ENCODE measurements around the gene PRPH2.

Gene PRPH2

DNA sequence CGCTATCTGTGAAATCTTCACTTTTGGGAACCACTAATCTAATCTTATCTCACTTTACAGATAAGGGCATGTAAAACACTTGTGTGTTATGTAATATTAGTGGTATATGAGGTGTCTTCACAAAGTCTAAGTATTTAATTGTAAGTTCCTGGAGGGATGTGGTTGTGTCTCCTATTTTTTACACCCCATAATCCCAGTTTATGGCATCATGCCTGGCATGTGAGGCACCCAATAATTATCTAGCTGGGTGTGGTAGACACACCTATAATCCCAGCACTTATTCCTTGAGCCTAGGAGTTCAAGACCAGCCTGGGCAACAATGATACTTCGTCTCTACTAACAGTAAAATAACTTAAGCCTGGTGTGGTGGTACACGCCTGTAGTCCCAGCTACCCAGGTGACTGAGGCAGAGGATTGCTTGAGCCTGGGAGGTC lies 40.0 kb upstream of the PRPH2 start:
- TF ChIP-seq, protein P1, sequence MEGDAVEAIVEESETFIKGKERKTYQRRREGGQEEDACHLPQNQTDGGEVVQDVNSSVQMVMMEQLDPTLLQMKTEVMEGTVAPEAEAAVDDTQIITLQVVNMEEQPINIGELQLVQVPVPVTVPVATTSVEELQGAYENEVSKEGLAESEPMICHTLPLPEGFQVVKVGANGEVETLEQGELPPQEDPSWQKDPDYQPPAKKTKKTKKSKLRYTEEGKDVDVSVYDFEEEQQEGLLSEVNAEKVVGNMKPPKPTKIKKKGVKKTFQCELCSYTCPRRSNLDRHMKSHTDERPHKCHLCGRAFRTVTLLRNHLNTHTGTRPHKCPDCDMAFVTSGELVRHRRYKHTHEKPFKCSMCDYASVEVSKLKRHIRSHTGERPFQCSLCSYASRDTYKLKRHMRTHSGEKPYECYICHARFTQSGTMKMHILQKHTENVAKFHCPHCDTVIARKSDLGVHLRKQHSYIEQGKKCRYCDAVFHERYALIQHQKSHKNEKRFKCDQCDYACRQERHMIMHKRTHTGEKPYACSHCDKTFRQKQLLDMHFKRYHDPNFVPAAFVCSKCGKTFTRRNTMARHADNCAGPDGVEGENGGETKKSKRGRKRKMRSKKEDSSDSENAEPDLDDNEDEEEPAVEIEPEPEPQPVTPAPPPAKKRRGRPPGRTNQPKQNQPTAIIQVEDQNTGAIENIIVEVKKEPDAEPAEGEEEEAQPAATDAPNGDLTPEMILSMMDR (IDR thresholded peaks at IDR 0.05): no peak
- no peak for TF ChIP-seq ZFX (IDR thresholded peaks at IDR 0.05; ENCODE audit: borderline replicate concordance)
- no peak overlapping the region for H3K27ac ChIP-seq

DNA sequence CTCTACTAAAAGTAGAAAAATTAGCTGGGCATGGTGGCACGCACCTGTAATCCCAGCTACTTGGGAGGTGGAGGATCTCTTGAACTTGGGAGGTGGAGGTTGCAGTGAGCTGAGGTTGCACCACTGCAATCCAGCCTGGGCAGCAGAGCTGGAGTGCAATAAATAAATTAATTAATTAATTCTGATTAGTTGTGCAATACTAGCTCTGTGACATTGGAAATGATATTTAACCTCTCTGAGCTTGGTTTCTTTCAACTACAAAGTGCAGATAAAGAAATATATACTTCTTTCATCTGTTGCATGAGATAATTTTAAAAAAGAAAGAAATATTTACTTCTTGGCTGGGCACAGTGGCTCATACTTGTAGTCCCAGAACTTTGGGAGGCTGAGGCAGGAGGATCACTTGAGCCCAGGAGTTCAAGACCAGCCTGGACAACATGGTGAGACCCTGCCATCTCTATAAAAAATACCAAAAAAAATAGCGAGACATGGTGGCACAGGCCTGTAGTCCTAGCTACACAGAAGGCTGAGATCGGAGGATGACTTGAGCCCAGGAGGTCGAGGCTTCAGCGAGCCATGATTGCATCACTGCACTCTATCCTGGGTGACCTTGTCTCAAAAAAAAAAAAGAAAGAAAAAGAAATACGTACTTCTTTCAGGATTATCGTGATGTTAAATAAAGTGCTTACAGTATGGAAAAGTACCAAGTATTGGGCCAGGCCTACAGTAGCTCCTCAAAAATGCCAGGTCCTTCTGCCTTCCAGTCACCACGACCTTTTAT lies 39.1 kb upstream of the PRPH2 start:
- no peak overlapping the region for H3K27ac ChIP-seq
- no peak for TF ChIP-seq ZFX (IDR thresholded peaks at IDR 0.05; ENCODE audit: borderline replicate concordance)
- TF ChIP-seq, protein P1 (IDR thresholded peaks at IDR 0.05): no peak

DNA sequence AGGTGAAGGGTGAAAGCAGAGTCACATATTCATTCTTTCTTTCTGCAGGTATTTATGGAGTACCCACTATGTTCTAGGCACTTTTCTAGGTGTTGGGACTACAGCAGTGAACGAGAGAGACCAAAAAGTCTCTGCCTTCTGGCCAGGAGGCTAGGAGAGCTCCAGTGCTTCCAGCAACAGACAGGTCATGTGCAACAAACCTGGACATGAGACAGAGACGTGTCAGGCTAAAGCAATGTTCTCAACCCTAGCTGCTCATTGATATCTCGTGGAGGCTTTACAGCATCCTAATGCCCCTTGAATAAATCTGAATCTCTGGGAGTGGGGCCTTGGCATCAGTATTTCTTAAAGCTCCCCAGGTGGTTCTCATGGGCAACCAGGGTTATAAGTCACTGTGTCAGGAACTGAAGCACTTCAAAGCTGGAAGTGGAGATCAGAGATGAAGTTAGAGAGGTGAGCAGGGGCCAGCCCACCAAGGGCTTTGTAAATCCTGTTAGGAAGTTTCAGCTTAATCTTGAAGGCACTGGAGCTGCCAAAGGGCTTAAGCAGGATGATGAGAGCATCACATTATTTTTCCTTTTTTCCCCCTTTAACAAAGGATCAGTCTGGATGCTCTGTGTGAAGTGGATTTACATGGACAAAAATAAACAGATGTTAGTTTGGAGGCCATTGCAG lies 36.5 kb upstream of the PRPH2 start:
- TF ChIP-seq, protein P1 (IDR thresholded peaks at IDR 0.05): no peak
- TF ChIP-seq ZFX (IDR thresholded peaks at IDR 0.05; ENCODE audit: borderline replicate concordance): no peak
- H3K27ac ChIP-seq: no peak overlapping the region

DNA sequence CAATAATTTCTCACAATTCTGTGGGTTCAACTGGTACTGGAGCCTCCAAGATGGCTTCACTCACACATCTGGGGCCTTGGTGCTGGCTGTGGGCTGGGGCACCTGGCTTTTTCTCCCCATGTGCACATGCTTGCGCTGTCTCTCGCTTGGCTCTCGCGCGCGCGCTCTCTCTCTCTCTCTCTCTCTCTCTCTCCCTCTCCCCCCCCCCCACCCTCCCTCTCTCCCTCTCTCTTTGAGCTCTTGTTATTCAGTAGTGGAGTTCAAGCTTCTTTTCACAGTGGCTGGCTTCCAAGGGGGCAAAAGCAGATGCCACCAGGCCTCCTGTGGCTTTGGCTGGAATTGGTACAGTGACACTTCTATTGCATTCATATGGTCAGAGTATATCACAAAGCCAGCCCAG lies 34.3 kb upstream of the PRPH2 start:
- H3K27ac ChIP-seq: no peak overlapping the region
- TF ChIP-seq, protein P1 (IDR thresholded peaks at IDR 0.05): no peak
- no peak for TF ChIP-seq ZFX (IDR thresholded peaks at IDR 0.05; ENCODE audit: borderline replicate concordance)

DNA sequence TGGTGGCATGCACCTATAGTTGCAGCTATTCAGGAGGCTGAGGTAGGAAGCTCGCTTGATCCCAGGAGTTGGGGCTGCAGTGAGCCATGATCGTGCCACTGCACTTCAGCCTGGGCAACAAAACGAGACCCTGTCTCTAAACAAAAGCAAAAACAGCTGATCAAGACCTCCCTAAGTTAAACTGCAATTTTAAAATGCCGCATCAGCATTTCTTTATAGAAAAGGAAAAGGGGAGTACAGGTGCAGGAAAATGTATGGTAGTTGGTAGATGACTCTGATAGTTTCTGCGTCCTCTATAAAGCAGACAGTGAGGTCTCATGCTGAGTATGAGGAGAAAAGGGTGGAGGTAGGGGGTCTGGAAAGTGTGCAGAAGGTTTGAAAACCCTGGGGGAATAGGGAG lies 32.4 kb upstream of the PRPH2 start:
- no peak overlapping the region for H3K27ac ChIP-seq
- TF ChIP-seq, protein P1 (IDR thresholded peaks at IDR 0.05): no peak
- no peak for TF ChIP-seq ZFX (IDR thresholded peaks at IDR 0.05; ENCODE audit: borderline replicate concordance)

DNA sequence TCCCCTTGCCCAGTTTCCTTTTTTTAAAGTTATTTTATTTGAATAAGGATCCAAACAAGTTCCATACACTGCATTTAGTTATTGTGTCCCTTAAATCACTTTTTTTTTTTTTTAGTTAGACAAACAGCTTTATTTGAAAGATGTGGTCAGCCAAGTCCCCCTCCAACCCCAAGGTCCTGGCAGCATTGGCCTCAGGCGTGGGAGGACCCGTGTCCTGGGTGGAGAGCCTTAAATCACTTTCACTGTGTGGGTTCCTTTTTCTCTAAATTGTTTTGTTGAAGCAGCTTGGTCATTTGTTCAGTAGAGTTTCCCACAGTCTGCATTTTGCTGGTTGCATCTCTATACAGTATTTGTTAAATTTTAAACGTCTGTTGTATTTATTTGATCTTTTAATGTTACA lies 28.7 kb upstream of the PRPH2 start:
- no peak overlapping the region for H3K27ac ChIP-seq
- TF ChIP-seq, protein P1 (IDR thresholded peaks at IDR 0.05): no peak
- TF ChIP-seq ZFX (IDR thresholded peaks at IDR 0.05; ENCODE audit: borderline replicate concordance): no peak
